H1 (cell line): ENCODE results near the gene MNAT1. TPM values are rescaled to one million over a fixed set of nuclear protein-coding genes. Genes with fewer than 3 reads are reported as not detected.

Experiments used
- CTCF ChIA-PET: fragments of 300-600 bp; sonication (Branson Sonifier 250); formaldehyde crosslinking; loops from one replicate; lab custom pipeline; 2021; ENCODE audit not compliant: partially characterized antibody; lab: Charles Lee
- POLR2A ChIA-PET: fragments of 300-600 bp; sonication (Branson Sonifier 250); formaldehyde crosslinking; loops from one replicate; lab custom pipeline; 2021; ENCODE audit warnings: inconsistent platforms; ENCODE audit not compliant: partially characterized antibody; lab: Charles Lee
- DNase-seq, 2 experiments: peaks; one replicate each; pipeline versions ENCODE4 v3.0.0 to v3.0.0-alpha.2; 2010 to 2022; ENCODE audit warnings: low spot score in 2 of 2, low read depth in 1 of 2, mixed read lengths in 1 of 2
- FAIRE-seq: peaks from 2 replicates; lab custom pipeline; 2011; peaks lifted over from hg19 to GRCh38; lab: Jason Lieb, UNC
- H2AFZ ChIP-seq: 2 replicates; pipeline ENCODE4 v1.8.1; 2012; ENCODE audit warnings: low read length, inconsistent platforms
- H2AK5ac ChIP-seq: 2 replicates; pipeline ENCODE4 v1.6.1; 2013; ENCODE audit warnings: low read depth, low read length
- H2BK120ac ChIP-seq: replicated peaks from 2 replicates; pipeline ENCODE3; 2013; ENCODE audit warnings: low read depth, low read length, inconsistent platforms
- H2BK12ac ChIP-seq: 2 replicates; pipeline ENCODE4 v1.6.1; 2013; ENCODE audit warnings: low read depth, low read length
- H2BK15ac ChIP-seq: 2 replicates; pipeline ENCODE4 v1.6.1; 2013; ENCODE audit warnings: low read length
- H2BK20ac ChIP-seq: 2 replicates; pipeline ENCODE4 v1.6.1; 2013; ENCODE audit warnings: low read length
- H2BK5ac ChIP-seq: 2 replicates; pipeline ENCODE4 v1.6.1; 2013; ENCODE audit warnings: low read depth, low read length
- H3K14ac ChIP-seq: 2 replicates; pipeline ENCODE4 v1.6.1; 2013; ENCODE audit warnings: inconsistent platforms; ENCODE audit not compliant: insufficient read length
- H3K18ac ChIP-seq: 2 replicates; pipeline ENCODE4 v1.6.1; 2013; ENCODE audit warnings: low read length; ENCODE audit errors: extremely low read depth
- H3K23ac ChIP-seq: 2 replicates; pipeline ENCODE4 v1.6.1; 2013; ENCODE audit warnings: inconsistent platforms; ENCODE audit not compliant: insufficient read length
- H3K23me2 ChIP-seq: 2 replicates; pipeline ENCODE4 v1.6.1; 2013; ENCODE audit warnings: low read depth, low read length
- H3K27ac ChIP-seq: 2 replicates; pipeline ENCODE4 v1.6.1; 2011; ENCODE audit warnings: low read depth, low read length, inconsistent platforms
- H3K27me3 ChIP-seq, 4 experiments: replicated peaks in 1 of 4; 1 replicate in 1 of 4; 2 replicates in 3 of 4; pipeline versions ENCODE4 v1.6.1 to v1.8.1; 2011 to 2013; ENCODE audit warnings: low read length in 3 of 4, mild to moderate bottlenecking in 3 of 4, inconsistent platforms in 2 of 4, mixed read lengths in 2 of 4, moderate library complexity in 1 of 4; ENCODE audit not compliant: control insufficient read depth in 3 of 4, insufficient read depth in 3 of 4; ENCODE audit errors: extremely low read depth in 1 of 4
- H3K36me3 ChIP-seq, 4 experiments: 2 replicates each; pipeline versions ENCODE4 v1.6.1 to v1.8.1; 2011 to 2013; ENCODE audit warnings: mild to moderate bottlenecking in 4 of 4, low read length in 3 of 4, moderate library complexity in 2 of 4, control low read depth in 1 of 4, inconsistent platforms in 1 of 4; ENCODE audit not compliant: insufficient read depth in 4 of 4, control insufficient read depth in 2 of 4
- H3K4ac ChIP-seq: replicated peaks from 2 replicates; pipeline ENCODE3; 2013; ENCODE audit warnings: low read length, low read depth, mixed read lengths, inconsistent platforms; ENCODE audit not compliant: insufficient read length
- H3K4me1 ChIP-seq, 4 experiments: replicated peaks in 1 of 4; 1 replicate in 1 of 4; 2 replicates in 3 of 4; pipeline versions ENCODE4 v1.6.1 to v1.8.1; 2011 to 2013; ENCODE audit warnings: low read length in 3 of 4, inconsistent platforms in 2 of 4, mixed read lengths in 1 of 4; ENCODE audit not compliant: insufficient read depth in 4 of 4, control insufficient read depth in 3 of 4
- H3K4me2 ChIP-seq, 2 experiments: 2 replicates each; pipeline versions ENCODE4 v1.6.1 to v1.8.1; 2011 to 2013; ENCODE audit warnings: low read depth in 2 of 2, low read length in 2 of 2, control low read depth in 1 of 2, inconsistent platforms in 1 of 2, mild to moderate bottlenecking in 1 of 2; ENCODE audit not compliant: insufficient read depth in 1 of 2
- H3K4me3 ChIP-seq, 4 experiments: fragments of 200-600, 300-600 bp in 1 of 4; sonication (generic), shearing (Covaris generic), sonication (Bioruptor Twin) in 1 of 4; 2 replicates each; pipeline versions ENCODE4 v1.5.1 to v1.8.1; 2011 to 2016; ENCODE audit warnings: low read length in 4 of 4, low read depth in 3 of 4, control low read depth in 2 of 4, inconsistent platforms in 2 of 4, mild to moderate bottlenecking in 2 of 4, mixed read lengths in 1 of 4, moderate library complexity in 1 of 4; ENCODE audit not compliant: insufficient read depth in 2 of 4; ENCODE audit errors: extremely low read depth in 1 of 4
- H3K56ac ChIP-seq: replicated peaks from 2 replicates; pipeline ENCODE3; 2013; ENCODE audit warnings: low read depth, mild to moderate bottlenecking, mixed read lengths, low read length, inconsistent platforms; ENCODE audit not compliant: insufficient read length
- H3K79me1 ChIP-seq: 2 replicates; pipeline ENCODE4 v1.6.1; 2013; ENCODE audit warnings: low read depth, low read length, control low read depth
- H3K79me2 ChIP-seq, 2 experiments: 2 replicates each; pipeline versions ENCODE4 v1.6.1 to v1.8.1; 2012 to 2013; ENCODE audit warnings: low read length in 2 of 2, mild to moderate bottlenecking in 2 of 2, inconsistent platforms in 1 of 2; ENCODE audit not compliant: insufficient read depth in 2 of 2, control insufficient read depth in 1 of 2
- H3K9ac ChIP-seq, 4 experiments: replicated peaks in 1 of 4; 1 replicate in 1 of 4; 2 replicates in 3 of 4; pipeline versions ENCODE4 v1.6.1 to v1.8.1; 2011 to 2013; ENCODE audit warnings: low read depth in 3 of 4, low read length in 3 of 4, control low read depth in 2 of 4, mild to moderate bottlenecking in 2 of 4, moderate library complexity in 2 of 4, inconsistent platforms in 1 of 4; ENCODE audit errors: extremely low read depth in 1 of 4
- H3K9me3 ChIP-seq, 2 experiments: 2 replicates each; pipeline versions ENCODE4 v1.6.1 to v1.8.1; 2012 to 2013; ENCODE audit warnings: mild to moderate bottlenecking in 2 of 2, moderate library complexity in 2 of 2, control low read depth in 1 of 2, inconsistent platforms in 1 of 2, low read depth in 1 of 2, low read length in 1 of 2, mixed read lengths in 1 of 2; ENCODE audit not compliant: insufficient read depth in 2 of 2
- H4K20me1 ChIP-seq, 2 experiments: replicated peaks in 1 of 2; 2 replicates each; pipeline versions ENCODE3 to v1.8.1; 2011 to 2013; ENCODE audit warnings: inconsistent platforms in 2 of 2, low read length in 2 of 2, mild to moderate bottlenecking in 1 of 2; ENCODE audit not compliant: insufficient read depth in 2 of 2, control insufficient read depth in 1 of 2
- H4K5ac ChIP-seq: 2 replicates; pipeline ENCODE4 v1.6.1; 2013; ENCODE audit warnings: low read length, low read depth, mixed read lengths, inconsistent platforms; ENCODE audit not compliant: insufficient read length
- H4K8ac ChIP-seq: 2 replicates; pipeline ENCODE4 v1.8.0; 2013; ENCODE audit warnings: mild to moderate bottlenecking, moderate library complexity, low read length, inconsistent platforms; ENCODE audit not compliant: insufficient read depth; ENCODE audit errors: extremely low read depth
- H4K91ac ChIP-seq: replicated peaks from 2 replicates; pipeline ENCODE3; 2013; ENCODE audit warnings: low read length, mixed read lengths, inconsistent platforms; ENCODE audit not compliant: insufficient read length
- BRCA1 ChIP-seq: IDR thresholded peaks from 2 replicates; pipeline ENCODE4 v1.6.1; 2012; ENCODE audit warnings: low read depth, low read length, improper control_type of control experiment
- CREB1 ChIP-seq: IDR thresholded peaks from 2 replicates; pipeline ENCODE4 v1.6.1; 2012; ENCODE audit warnings: inconsistent platforms
- EGR1 ChIP-seq: IDR thresholded peaks from 2 replicates; pipeline ENCODE4 v1.6.1; 2011; ENCODE audit warnings: low read depth, low read length, borderline replicate concordance
- FOSL1 ChIP-seq: IDR thresholded peaks from 2 replicates; pipeline ENCODE4 v1.6.1; 2011; ENCODE audit warnings: mild to moderate bottlenecking, low read depth, low read length, moderate library complexity; ENCODE audit not compliant: insufficient read depth
- JUN ChIP-seq: IDR thresholded peaks from 2 replicates; pipeline ENCODE4 v1.6.1; 2011; ENCODE audit warnings: low read depth, mild to moderate bottlenecking, improper control_type of control experiment, low read length
- KDM4A ChIP-seq: IDR thresholded peaks from one replicate; pipeline ENCODE4 v1.7.1; 2012; ENCODE audit warnings: low read depth, mild to moderate bottlenecking, moderate library complexity, low read length, inconsistent platforms; ENCODE audit not compliant: severe bottlenecking
- MAFK ChIP-seq: IDR thresholded peaks from 2 replicates; pipeline ENCODE4 v1.6.1; 2012; ENCODE audit warnings: low read depth, mild to moderate bottlenecking, improper control_type of control experiment, low read length
- RBBP5 ChIP-seq: IDR thresholded peaks from 2 replicates; pipeline ENCODE4 v1.7.1; 2012; ENCODE audit warnings: low read depth, mild to moderate bottlenecking, inconsistent platforms, low read length, moderate library complexity, borderline replicate concordance
- RFX5 ChIP-seq: IDR thresholded peaks from 2 replicates; pipeline ENCODE4 v1.6.1; 2011; ENCODE audit warnings: low read depth, low read length, improper control_type of control experiment, borderline replicate concordance
- SIX5 ChIP-seq: IDR thresholded peaks from 2 replicates; pipeline ENCODE4 v1.6.1; 2011; ENCODE audit warnings: mild to moderate bottlenecking, low read depth, low read length
- SRF ChIP-seq: IDR thresholded peaks from 2 replicates; pipeline ENCODE4 v1.6.1; 2011; ENCODE audit warnings: mild to moderate bottlenecking, low read depth, low read length, moderate library complexity
- TCF12 ChIP-seq: IDR thresholded peaks from 2 replicates; pipeline ENCODE4 v1.6.1; 2011; ENCODE audit warnings: low read depth, mild to moderate bottlenecking, low read length
- WGBS, 2 experiments: shearing (Covaris generic) in 1 of 2; methylation state at CpG; one replicate each; pipeline versions ENCODE4 v1.1.6 to v1.1.7; 2013 to 2015; ENCODE audit warnings: low lambda C conversion rate in 2 of 2, mixed read lengths in 2 of 2, inconsistent platforms in 1 of 2, low coverage in 1 of 2, missing lambda C conversion rate in 1 of 2; ENCODE audit not compliant: insufficient replicate concordance in 2 of 2, insufficient coverage in 1 of 2, insufficient read length in 1 of 2; ENCODE audit errors: extremely low coverage in 1 of 2, missing lambda C conversion rate in 1 of 2; 5-methylcytosine and 5-hydroxymethylcytosine counted together
- polyA plus RNA-seq, 7 experiments: library from polyadenylated mRNA; depleted of rRNA in 3 of 7; stranded (reverse) in 5 of 7; unstranded in 2 of 7; fragments of >200 nt in 5 of 7; fragments of 200-250 nt in 2 of 7; gene quantifications; 1 replicate in 5 of 7; 2 replicates in 1 of 7; 4 replicates in 1 of 7; pipeline versions ENCODE4 v1.2.1 to v1.2.3, GENCODE V29; 2011 to 2013; ENCODE audit warnings: missing spikeins in 2 of 7, mixed read lengths in 2 of 7
- total RNA-seq: library from RNA; stranded (reverse); fragmentation: NEBNext Ultra II Directional; extraction: Animal tissue kit (Norgen Biotek cat#: 25700); gene quantifications from 2 replicates; pipeline ENCODE4 v1.2.1, GENCODE V29; 2021

The MNAT1 gene
- total and polyA plus RNA-seq, 2 of the 8 experiments (the other 6 are each of a cell fraction or from before 2014, with no cell fraction given), result 34.7 to 52.1 TPM

DNA sequence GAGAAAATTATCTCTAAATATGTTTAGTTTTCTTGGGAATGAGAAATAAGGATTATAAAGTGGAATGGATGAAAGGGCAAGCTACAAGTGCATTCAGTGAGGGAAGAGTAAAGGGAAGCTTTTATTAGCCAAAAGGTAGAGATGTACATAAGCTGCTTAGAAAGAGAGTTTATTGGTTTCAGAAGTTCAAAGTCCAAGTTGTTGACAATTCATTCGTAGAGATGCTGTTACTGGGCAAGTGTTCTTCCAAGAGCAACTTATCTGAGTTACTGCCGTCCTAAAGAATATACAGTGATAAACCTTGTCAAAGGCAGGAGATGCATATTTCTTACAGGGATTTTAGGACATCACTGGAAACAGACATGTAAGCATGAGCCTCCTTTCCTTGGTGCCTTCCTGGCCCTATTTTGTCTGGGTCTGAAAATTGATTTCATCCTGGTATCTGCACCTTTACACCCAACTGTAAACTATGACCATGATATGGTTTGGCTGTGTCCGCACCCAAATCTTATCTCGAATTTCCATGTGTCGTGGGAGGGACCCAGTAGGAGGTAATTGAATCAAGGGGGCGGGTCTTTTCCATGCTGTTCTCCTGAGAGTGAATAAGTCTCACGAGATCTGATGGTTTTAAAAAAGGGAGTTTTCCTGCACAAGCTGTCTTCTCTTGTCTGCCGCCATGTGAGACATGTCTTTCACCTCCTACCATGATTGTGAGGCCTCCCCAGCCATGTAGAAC is 199.5 kb downstream of the MNAT1 start:
- H3K23ac ChIP-seq, result no peak overlapping the region
- no peaks in the 10 kb centered on the region for H3K27me3 ChIP-seq
- H2BK5ac ChIP-seq, result no peak overlapping the region
- no peak overlapping the region for H3K56ac ChIP-seq
- H3K14ac ChIP-seq, result no peak overlapping the region
- no peak overlapping the region for H3K4me3 ChIP-seq
- no peak overlapping the region for H3K27ac ChIP-seq
- no peaks in the 10 kb centered on the region for H3K23me2 ChIP-seq
- no peak overlapping the region for H2AK5ac ChIP-seq
- H2BK12ac ChIP-seq, result no peak overlapping the region
- no peak overlapping the region for H2BK15ac ChIP-seq
- H4K20me1 ChIP-seq, result no peaks in the 10 kb centered on the region
- H3K4ac ChIP-seq, result no peak overlapping the region
- no peak overlapping the region for H3K9ac ChIP-seq
- H4K5ac ChIP-seq, result no peak overlapping the region
- H4K8ac ChIP-seq, result no peak overlapping the region
- no peak overlapping the region for H2BK120ac ChIP-seq
- FAIRE-seq (no peak), DNase-seq (no peak)
- H3K79me2 ChIP-seq, result no peaks in the 10 kb centered on the region
- 89% methylated on average over 8 of the region's 8 CpGs; no CpG with 5 or more reads in 1 of the 2 experiments for WGBS, 2 experiments
- no peak overlapping the region for H2AFZ ChIP-seq
- H2BK20ac ChIP-seq, result no peak overlapping the region
- no peaks in the 10 kb centered on the region for H3K36me3 ChIP-seq
- H4K91ac ChIP-seq, result no peak overlapping the region
- no peak overlapping the region for H3K18ac ChIP-seq
- H3K79me1 ChIP-seq, result no peaks in the 10 kb centered on the region
- H3K9me3 ChIP-seq, result no peaks in the 10 kb centered on the region
- POLR2A ChIA-PET, result interaction anchor here (1.2 kb wide), 1 partner anchor 9 kb away, joined by 3 read pairs; no protein-coding TSS in a partner anchor
- no peak overlapping the region for H3K4me2 ChIP-seq
- no peaks in the 10 kb centered on the region for H3K4me1 ChIP-seq
- CTCF ChIA-PET, result interaction anchor here (1.0 kb wide), 1 partner anchor 11 kb away, joined by 3 read pairs; no protein-coding TSS in a partner anchor
- TF ChIP-seq RBBP5 (no peak), TCF12 (no peak), KDM4A (no peak), BRCA1 (no peak), FOSL1 (no peak), SIX5 (no peak), RFX5 (no peak), JUN (no peak), CREB1 (no peak), EGR1 (no peak), MAFK (no peak), SRF (no peak)
